ENCODE results near the gene UROC1. TPM values are rescaled to one million over a fixed set of nuclear protein-coding genes. Genes with fewer than 3 reads are reported as not detected.

The UROC1 gene
- total RNA-seq, 3 donors from 2014 or later: not detected

- no peak for DNase-seq (ENCODE audit: low spot score in 2 of 2)
- Histone ChIP-seq H3K4me1 (peaks cover 0 to under 1% of the 10 kb centered on the region in 2 donors), H3K36me3 (no peaks in the 10 kb centered on the region), H3K27ac (no peak overlapping the region), H3K4me3 (no peak overlapping the region), H3K27me3 (no peaks in the 10 kb centered on the region), H3K9me3 (no peaks in the 10 kb centered on the region)
- TF ChIP-seq CTCF (IDR thresholded peaks at IDR 0.05) (no peak), POLR2A (IDR thresholded peaks at IDR 0.05) (no peak), POLR2AphosphoS5 (IDR thresholded peaks at IDR 0.05) (no peak)
- intact Hi-C loops (cut with DNase I; ENCODE audit: low total_unique reads): no loop called here
Measured at GRCh38 chr3:126481808-126482502, 35.6 kb downstream of the UROC1 start.

- Histone ChIP-seq H3K4me1 (peaks cover 0 to 4% of the 10 kb centered on the region in 2 donors), H3K36me3 (no peaks in the 10 kb centered on the region), H3K27me3 (no peaks in the 10 kb centered on the region), H3K4me3 (no peak overlapping the region), H3K9me3 (no peaks in the 10 kb centered on the region), H3K27ac (peak overlapping the region in 1 of 2 donors; percentile 1)
- intact Hi-C loops (cut with DNase I; ENCODE audit: low total_unique reads): no loop called here
- no peak for DNase-seq (ENCODE audit: low spot score in 2 of 2)
- TF ChIP-seq POLR2AphosphoS5 (IDR thresholded peaks at IDR 0.05): no peak
- no peak for TF ChIP-seq POLR2A (IDR thresholded peaks at IDR 0.05)
- no peak for TF ChIP-seq CTCF (IDR thresholded peaks at IDR 0.05)
Measured at GRCh38 chr3:126480861-126481260, 36.7 kb downstream of the UROC1 start.

GRCh38 chr3:126480206-126480605 lies 37.4 kb downstream of the UROC1 start:
- Histone ChIP-seq H3K4me3 (no peak overlapping the region), H3K27me3 (no peaks in the 10 kb centered on the region), H3K9me3 (no peaks in the 10 kb centered on the region), H3K36me3 (no peaks in the 10 kb centered on the region), H3K4me1 (peaks cover 0 to 4% of the 10 kb centered on the region in 2 donors), H3K27ac (no peak overlapping the region)
- TF ChIP-seq POLR2A (IDR thresholded peaks at IDR 0.05) (no peak), CTCF (IDR thresholded peaks at IDR 0.05) (no peak), POLR2AphosphoS5 (IDR thresholded peaks at IDR 0.05) (no peak)
- DNase-seq (ENCODE audit: low spot score in 2 of 2): no peak
- intact Hi-C loops (cut with DNase I; ENCODE audit: low total_unique reads): no loop called here

- no peak for DNase-seq (ENCODE audit: low spot score in 2 of 2)
Measured at GRCh38 chr3:126479642-126480041, 37.9 kb downstream of the UROC1 start.

More at GRCh38 chr3:126479642-126480041, 37.9 kb downstream of the UROC1 start:
- H3K27ac ChIP-seq: no peak overlapping the region
- intact Hi-C loops (cut with DNase I; ENCODE audit: low total_unique reads): loop anchor here (10.0 kb wide), 1 partner anchor 305 kb away; no protein-coding TSS in a partner anchor
- H3K27me3 ChIP-seq: no peaks in the 10 kb centered on the region
- H3K4me1 ChIP-seq: peaks cover 0 to 4% of the 10 kb centered on the region in 2 donors
- H3K9me3 ChIP-seq: no peaks in the 10 kb centered on the region
- H3K36me3 ChIP-seq: no peaks in the 10 kb centered on the region
- no peak overlapping the region for H3K4me3 ChIP-seq
- TF ChIP-seq POLR2A (IDR thresholded peaks at IDR 0.05) (no peak), CTCF (IDR thresholded peaks at IDR 0.05) (no peak), POLR2AphosphoS5 (IDR thresholded peaks at IDR 0.05) (no peak)

Measured in breast epithelium (tissue), 4 donors.